GM19324 (cell line): ENCODE results near the gene VAV3.

Source experiments
- ATAC-seq: cut with Tn5 transposase; IDR thresholded peaks from one replicate; pipeline ENCODE4 v1.9.1; 2021; ENCODE audit warnings: mild to moderate bottlenecking, moderate library complexity; ENCODE audit not compliant: unreplicated experiment, low FRiP score

VAV3 gene

GRCh38 chr1:107618539-107618938 is 346.4 kb downstream of the VAV3 start:
- ATAC-seq, result no peak

- no peak for ATAC-seq
Measured at GRCh38 chr1:107617921-107618320, 347.1 kb downstream of the VAV3 start.

- no peak for ATAC-seq
Measured at GRCh38 chr1:107617456-107617855, 347.5 kb downstream of the VAV3 start.

DNA sequence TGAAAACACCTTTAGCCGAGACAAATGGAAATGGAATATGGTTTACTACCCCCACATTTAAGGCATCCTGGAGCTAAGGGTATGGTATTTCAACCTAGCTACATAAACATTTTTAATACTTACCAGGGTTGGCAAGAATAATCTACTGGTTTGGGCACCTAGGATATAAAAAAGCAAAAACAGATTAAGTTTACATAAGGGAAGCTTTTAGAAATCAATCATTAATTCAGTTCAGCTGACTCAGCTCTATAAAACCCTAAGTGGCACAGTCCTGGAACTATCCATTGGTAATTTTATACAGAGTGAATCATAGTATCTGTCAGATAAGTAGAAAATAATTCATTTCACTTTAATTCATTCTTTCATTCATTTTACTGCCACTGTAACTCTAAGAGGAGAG is 355.2 kb downstream of the VAV3 start:
- no peak for ATAC-seq

- no peak for ATAC-seq
Measured at GRCh38 chr1:107604825-107605224, 360.2 kb downstream of the VAV3 start.

DNA sequence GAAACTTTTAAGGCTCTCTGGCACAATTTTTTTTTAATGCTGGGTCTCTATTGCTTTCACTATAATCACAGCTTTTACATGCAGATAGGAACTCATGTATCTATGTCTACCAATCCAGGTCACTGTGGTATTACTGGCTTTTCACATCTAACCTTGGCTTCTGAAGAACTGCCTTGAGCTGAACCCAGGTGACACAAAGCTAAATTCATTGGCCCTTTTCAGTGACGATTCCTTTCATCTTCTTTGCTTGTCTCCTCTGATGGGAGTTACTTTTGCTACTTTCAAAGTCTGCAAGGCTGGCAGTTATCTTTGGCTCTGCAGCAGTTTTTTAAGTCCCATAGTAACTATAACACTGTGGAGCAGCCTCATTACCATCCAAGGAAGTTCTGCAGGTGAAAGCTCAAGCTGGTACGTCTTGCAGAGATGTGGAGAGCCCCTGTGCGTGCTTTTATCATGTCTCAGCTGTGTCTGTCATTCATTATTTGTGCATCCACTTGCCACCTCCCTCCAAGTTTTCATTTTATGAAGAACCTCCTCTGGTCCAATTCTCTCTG is 364.3 kb downstream of the VAV3 start:
- no peak for ATAC-seq

DNA sequence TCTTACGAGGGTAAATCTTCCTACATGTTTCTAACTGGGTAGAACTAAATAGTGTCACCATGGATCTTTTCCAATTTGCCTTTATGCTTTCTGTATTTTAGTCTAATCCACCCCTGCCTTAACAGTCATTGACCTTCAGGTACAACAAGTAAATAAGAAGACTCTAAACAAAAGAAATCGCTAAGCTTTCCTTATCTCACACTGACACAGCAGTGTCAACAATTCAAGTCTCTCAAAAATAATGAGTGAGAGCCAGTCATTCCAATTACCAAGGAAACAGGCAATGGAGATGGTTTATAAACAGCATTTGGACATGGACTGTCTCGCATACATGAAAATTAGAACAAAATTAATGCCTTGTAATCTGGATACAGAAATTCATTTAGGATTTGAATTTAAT is 365.8 kb downstream of the VAV3 start:
- ATAC-seq, result no peak

GRCh38 chr1:107597290-107597689 is 367.7 kb downstream of the VAV3 start:
- ATAC-seq, result no peak

DNA sequence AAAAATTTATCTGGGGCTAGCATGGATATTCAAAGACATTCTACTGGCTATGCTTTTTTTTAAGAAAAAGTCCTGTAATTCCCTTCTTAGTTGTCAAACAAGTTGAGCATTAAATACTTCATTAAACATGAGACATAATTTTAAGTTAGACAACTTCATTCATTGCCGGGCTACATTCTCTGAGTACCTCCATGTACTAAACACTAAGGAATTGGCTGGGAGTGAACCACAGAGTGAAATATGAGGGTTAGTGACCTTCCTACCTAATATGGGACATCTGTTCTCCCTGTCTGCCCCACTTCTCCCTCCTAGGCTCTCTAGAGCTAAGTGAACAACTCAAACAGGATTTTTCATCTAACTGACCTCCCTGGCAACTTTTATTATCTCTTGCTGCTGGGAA is 370.4 kb downstream of the VAV3 start:
- ATAC-seq, result no peak

- ATAC-seq, result no peak
Measured at GRCh38 chr1:107593501-107594209, 371.3 kb downstream of the VAV3 start.

DNA sequence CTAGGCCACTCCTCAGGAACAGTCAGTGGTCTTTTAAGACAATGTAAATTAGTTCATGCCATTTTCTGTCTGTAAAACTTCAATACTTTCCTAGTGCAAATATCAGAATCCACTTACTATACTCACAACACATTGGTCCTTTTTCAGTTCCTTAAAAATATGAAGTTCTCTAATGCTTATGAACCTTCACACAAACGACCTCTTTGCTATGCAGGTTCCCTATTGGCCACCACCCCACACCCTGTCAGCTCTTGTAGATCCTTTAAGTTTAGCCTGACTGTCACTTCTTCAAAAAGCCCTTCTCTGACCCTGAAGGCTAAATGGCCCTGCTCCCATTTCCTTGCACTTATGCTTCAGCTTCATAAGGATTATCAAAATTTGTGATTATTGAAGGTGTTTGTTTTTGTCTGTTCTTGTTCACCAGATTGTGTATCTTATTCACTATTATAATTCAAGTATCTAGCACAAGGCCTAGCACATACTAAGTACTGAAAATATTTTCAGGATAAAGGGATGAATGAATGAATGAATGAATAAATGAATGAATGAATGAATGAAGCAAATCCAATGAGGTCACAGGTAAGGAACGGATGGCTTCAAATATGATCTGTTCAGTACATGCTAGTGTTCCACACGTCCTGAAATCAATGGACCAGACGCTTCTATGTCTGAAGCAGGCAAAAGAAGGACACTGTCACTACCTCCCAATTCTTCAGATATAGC is 373.9 kb downstream of the VAV3 start:
- no peak for ATAC-seq

GRCh38 chr1:107590087-107590486 is 374.9 kb downstream of the VAV3 start:
- ATAC-seq, result no peak

- no peak for ATAC-seq
Measured at GRCh38 chr1:107588321-107588720, 376.7 kb downstream of the VAV3 start.

GRCh38 chr1:107575226-107575625 is 389.8 kb downstream of the VAV3 start:
- no peak for ATAC-seq

DNA sequence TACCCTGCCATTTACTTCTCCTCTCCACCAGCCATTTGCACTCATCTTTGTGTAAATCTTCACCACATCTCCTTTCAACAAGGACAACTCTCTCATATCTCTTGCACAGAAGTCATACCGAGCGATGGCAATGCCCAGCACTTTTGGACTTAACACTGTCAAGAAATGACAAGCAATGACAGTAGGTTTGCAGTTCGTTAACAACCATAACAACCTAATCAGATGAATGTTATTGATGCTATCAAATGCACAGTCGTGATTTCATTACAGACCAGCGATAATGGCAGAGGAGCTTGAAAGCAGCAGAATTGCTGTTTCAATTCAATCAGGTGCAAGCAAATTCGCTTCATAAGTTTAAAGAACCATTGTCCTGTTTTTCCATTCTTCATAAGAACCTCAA is 390.9 kb downstream of the VAV3 start:
- ATAC-seq, result no peak

DNA sequence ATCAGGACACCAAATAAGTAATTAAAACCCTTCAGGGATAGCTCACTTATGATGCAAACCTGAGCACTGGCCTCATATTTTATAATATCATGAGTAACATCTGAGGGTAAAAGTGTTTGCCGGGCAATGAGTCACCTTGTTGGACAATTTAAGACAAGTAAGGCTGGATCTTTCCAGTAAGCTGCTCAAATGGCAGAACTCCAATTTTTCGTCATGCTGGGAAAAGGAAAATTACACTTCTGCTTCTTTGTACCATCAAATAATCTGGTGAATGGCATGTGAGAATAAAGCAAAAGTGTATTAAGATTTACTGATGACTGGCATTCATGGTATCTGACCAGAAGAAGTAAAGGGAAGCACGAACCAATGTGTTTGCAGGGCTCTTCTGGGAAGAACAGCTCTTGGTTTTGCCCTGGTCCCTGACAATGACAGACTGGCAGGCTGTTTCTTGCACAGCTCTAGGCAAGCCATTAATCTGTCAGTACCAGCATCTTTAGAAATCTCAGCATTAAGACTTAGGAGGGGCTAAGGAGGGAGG is 392.2 kb downstream of the VAV3 start:
- no peak for ATAC-seq

- ATAC-seq, result no peak
Measured at GRCh38 chr1:107570768-107571167, 394.2 kb downstream of the VAV3 start.

DNA sequence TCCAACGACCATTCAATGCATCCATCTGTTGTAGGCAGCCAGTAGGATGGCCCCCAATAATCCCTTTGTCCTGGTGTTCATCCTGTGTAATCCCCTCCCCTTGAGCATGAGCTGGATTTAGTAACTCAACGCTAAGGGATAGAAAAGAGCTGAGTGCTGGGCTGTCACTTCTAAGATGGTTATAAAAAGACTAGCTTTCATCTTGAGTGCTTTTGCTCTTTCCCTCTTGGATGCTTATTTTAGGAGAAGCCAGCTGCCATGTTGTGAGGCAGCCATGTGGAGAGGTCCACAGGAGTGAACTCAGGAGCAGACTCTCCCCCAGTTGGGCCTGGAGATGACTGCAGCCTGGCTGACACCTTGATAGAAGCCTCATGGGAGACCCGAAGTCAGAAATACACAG is 401.5 kb downstream of the VAV3 start:
- no peak for ATAC-seq

DNA sequence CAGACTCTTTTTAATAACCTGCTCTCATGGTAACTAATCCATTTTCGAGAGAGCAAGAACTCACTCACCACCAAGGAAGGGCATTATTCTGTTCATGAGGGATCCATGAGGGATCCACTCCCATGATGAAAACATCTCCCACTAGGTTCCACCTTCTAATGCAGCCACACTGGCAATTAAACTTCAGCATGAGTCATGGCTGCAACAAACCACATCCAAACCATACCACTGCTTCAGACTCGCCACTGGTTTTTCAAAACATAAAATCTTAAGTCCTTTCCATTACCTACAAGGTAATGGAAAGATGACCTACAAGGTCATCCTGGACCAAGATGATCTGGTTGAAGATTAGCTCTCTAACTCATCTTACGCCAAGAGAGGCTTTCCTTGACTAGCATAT is 405.1 kb downstream of the VAV3 start:
- no peak for ATAC-seq

GRCh38 chr1:107557095-107557494 is 407.9 kb downstream of the VAV3 start:
- ATAC-seq, result no peak

- no peak for ATAC-seq
Measured at GRCh38 chr1:107555578-107555977, 409.4 kb downstream of the VAV3 start.

DNA sequence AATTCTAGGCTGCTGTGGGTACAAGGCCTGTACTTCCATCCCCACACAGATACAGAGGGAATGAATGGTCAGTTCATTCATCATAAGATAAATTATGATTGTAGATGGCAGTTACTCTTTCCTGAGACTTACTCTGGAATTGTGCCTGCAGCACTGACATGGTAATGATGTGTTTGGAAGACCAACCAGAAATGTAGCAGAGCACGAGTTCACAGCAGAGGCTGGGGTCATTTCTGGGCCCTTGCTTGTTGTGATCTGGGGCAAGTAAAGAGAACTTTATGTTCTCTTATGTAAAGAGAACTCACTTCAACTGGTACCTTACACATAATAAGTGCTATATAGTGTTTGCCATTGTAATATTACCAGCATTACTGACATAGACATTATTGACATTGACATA is 412.2 kb downstream of the VAV3 start:
- ATAC-seq, result no peak
